ENCODE results near the gene BPIFB6.
"Not testable (repeated sequence)": the region's sequence is repeated elsewhere in the genome, so short reads cannot be mapped to it uniquely, and the experiment has no call there.

Gene BPIFB6

GRCh38 chr20:33037456-33037855 lies 6.0 kb downstream of the BPIFB6 start:
- no peak overlapping the region for H3K27ac ChIP-seq (ENCODE audit: low read depth, low read length)
- no peaks in the 10 kb centered on the region for H3K9me3 ChIP-seq (ENCODE audit: control insufficient read depth, insufficient read depth, low read depth, low read length)
- H3K4me1 ChIP-seq (ENCODE audit: control insufficient read depth, insufficient read depth, low read length) = no peaks in the 10 kb centered on the region
- H3K4me3 ChIP-seq (ENCODE audit: low read depth, low read length) = no peak overlapping the region
- no peaks in the 10 kb centered on the region for H3K36me3 ChIP-seq (ENCODE audit: control insufficient read depth, insufficient read depth, low read length)
- peaks cover 15% of the 10 kb centered on the region; the same call in 1 of the 2 replicates for H3K27me3 ChIP-seq (ENCODE audit: control insufficient read depth, insufficient read depth, low read length)
- no peak overlapping the region for H3K9ac ChIP-seq (ENCODE audit: low read length)

- peaks cover 15% of the 10 kb centered on the region; the same call in 1 of the 2 replicates for H3K27me3 ChIP-seq (ENCODE audit: control insufficient read depth, insufficient read depth, low read length)
- no peaks in the 10 kb centered on the region for H3K4me1 ChIP-seq (ENCODE audit: control insufficient read depth, insufficient read depth, low read length)
- H3K9me3 ChIP-seq (ENCODE audit: control insufficient read depth, insufficient read depth, low read depth, low read length) = no peaks in the 10 kb centered on the region
Measured at GRCh38 chr20:33038243-33038642, 6.8 kb downstream of the BPIFB6 start.

GRCh38 chr20:33042430-33042829 lies 11.0 kb downstream of the BPIFB6 start:
- Histone ChIP-seq H3K27ac (ENCODE audit: low read depth, low read length) (no peak overlapping the region), H3K27me3 (ENCODE audit: control insufficient read depth, insufficient read depth, low read length) (peaks cover 11% of the 10 kb centered on the region; the same call in 1 of the 2 replicates), H3K4me3 (ENCODE audit: low read depth, low read length) (no peak overlapping the region), H3K36me3 (ENCODE audit: control insufficient read depth, insufficient read depth, low read length) (no peaks in the 10 kb centered on the region), H3K4me1 (ENCODE audit: control insufficient read depth, insufficient read depth, low read length) (no peaks in the 10 kb centered on the region), H3K9me3 (ENCODE audit: control insufficient read depth, insufficient read depth, low read depth, low read length) (peaks cover 31% of the 10 kb centered on the region), H3K9ac (ENCODE audit: low read length) (no peak overlapping the region)

More at GRCh38 chr20:33038243-33038642, 6.8 kb downstream of the BPIFB6 start:
- H3K9ac ChIP-seq (ENCODE audit: low read length) = no peak overlapping the region
- no peak overlapping the region for H3K27ac ChIP-seq (ENCODE audit: low read depth, low read length)
- H3K4me3 ChIP-seq (ENCODE audit: low read depth, low read length) = no peak overlapping the region
- H3K36me3 ChIP-seq (ENCODE audit: control insufficient read depth, insufficient read depth, low read length) = no peaks in the 10 kb centered on the region

- Histone ChIP-seq H3K4me3 (ENCODE audit: low read depth, low read length) (no peak overlapping the region), H3K27ac (ENCODE audit: low read depth, low read length) (no peak overlapping the region), H3K9me3 (ENCODE audit: control insufficient read depth, insufficient read depth, low read depth, low read length) (peaks cover 34% of the 10 kb centered on the region), H3K27me3 (ENCODE audit: control insufficient read depth, insufficient read depth, low read length) (peaks cover 11% of the 10 kb centered on the region; the same call in 1 of the 2 replicates), H3K9ac (ENCODE audit: low read length) (no peak overlapping the region), H3K36me3 (ENCODE audit: control insufficient read depth, insufficient read depth, low read length) (no peaks in the 10 kb centered on the region), H3K4me1 (ENCODE audit: control insufficient read depth, insufficient read depth, low read length) (no peaks in the 10 kb centered on the region)
Measured at GRCh38 chr20:33042983-33043730, 11.7 kb downstream of the BPIFB6 start.

- Histone ChIP-seq H3K27me3 (ENCODE audit: control insufficient read depth, insufficient read depth, low read length) (peaks cover 11% of the 10 kb centered on the region; the same call in 1 of the 2 replicates), H3K9me3 (ENCODE audit: control insufficient read depth, insufficient read depth, low read depth, low read length) (peaks cover 34% of the 10 kb centered on the region), H3K4me1 (ENCODE audit: control insufficient read depth, insufficient read depth, low read length) (no peaks in the 10 kb centered on the region), H3K4me3 (ENCODE audit: low read depth, low read length) (no peak overlapping the region), H3K9ac (ENCODE audit: low read length) (no peak overlapping the region), H3K36me3 (ENCODE audit: control insufficient read depth, insufficient read depth, low read length) (no peaks in the 10 kb centered on the region), H3K27ac (ENCODE audit: low read depth, low read length) (no peak overlapping the region)
Measured at GRCh38 chr20:33043731-33044181, 12.3 kb downstream of the BPIFB6 start.

- H3K27ac ChIP-seq (ENCODE audit: low read depth, low read length); H3K36me3 ChIP-seq (ENCODE audit: control insufficient read depth, insufficient read depth, low read length); H3K4me1 ChIP-seq (ENCODE audit: control insufficient read depth, insufficient read depth, low read length); H3K4me3 ChIP-seq (ENCODE audit: low read depth, low read length); H3K9ac ChIP-seq (ENCODE audit: low read length); H3K27me3 ChIP-seq (ENCODE audit: control insufficient read depth, insufficient read depth, low read length): not testable (repeated sequence)
- H3K9me3 ChIP-seq (ENCODE audit: control insufficient read depth, insufficient read depth, low read depth, low read length) = peaks cover 34% of the 10 kb centered on the region
Measured at GRCh38 chr20:33045129-33045721, 13.8 kb downstream of the BPIFB6 start.

- Histone ChIP-seq H3K27me3 (ENCODE audit: control insufficient read depth, insufficient read depth, low read length) (no peaks in the 10 kb centered on the region), H3K9ac (ENCODE audit: low read length) (no peak overlapping the region), H3K27ac (ENCODE audit: low read depth, low read length) (no peak overlapping the region), H3K36me3 (ENCODE audit: control insufficient read depth, insufficient read depth, low read length) (no peaks in the 10 kb centered on the region), H3K4me3 (ENCODE audit: low read depth, low read length) (no peak overlapping the region), H3K4me1 (ENCODE audit: control insufficient read depth, insufficient read depth, low read length) (no peaks in the 10 kb centered on the region), H3K9me3 (ENCODE audit: control insufficient read depth, insufficient read depth, low read depth, low read length) (peaks cover 34% of the 10 kb centered on the region)
Measured at GRCh38 chr20:33046412-33046811, 15.0 kb downstream of the BPIFB6 start.

GRCh38 chr20:33051333-33051732 lies 19.9 kb downstream of the BPIFB6 start:
- H3K9me3 ChIP-seq (ENCODE audit: control insufficient read depth, insufficient read depth, low read depth, low read length) = peaks cover 10% of the 10 kb centered on the region
- peaks cover 5% of the 10 kb centered on the region; the same call in 1 of the 2 replicates for H3K4me1 ChIP-seq (ENCODE audit: control insufficient read depth, insufficient read depth, low read length)
- H3K27me3 ChIP-seq (ENCODE audit: control insufficient read depth, insufficient read depth, low read length) = no peaks in the 10 kb centered on the region
- H3K4me3 ChIP-seq (ENCODE audit: low read depth, low read length) = no peak overlapping the region
- H3K27ac ChIP-seq (ENCODE audit: low read depth, low read length) = no peak overlapping the region
- H3K9ac ChIP-seq (ENCODE audit: low read length) = no peak overlapping the region
- no peaks in the 10 kb centered on the region for H3K36me3 ChIP-seq (ENCODE audit: control insufficient read depth, insufficient read depth, low read length)

GRCh38 chr20:33053291-33054106 lies 22.1 kb downstream of the BPIFB6 start, which contains the start of gene BPIFB3:
BPIFB3 (plus strand) TSS chr20:33053903; CDS start chr20:33055436, 1,533 bp downstream.
- H3K27me3 ChIP-seq (ENCODE audit: control insufficient read depth, insufficient read depth, low read length) = no peaks in the 10 kb centered on the region
- no peak within 1 kb of the TSS for H3K9ac ChIP-seq (ENCODE audit: low read length)

GRCh38 chr20:33054381-33054780 lies 22.9 kb downstream of the BPIFB6 start:
- no peaks in the 10 kb centered on the region for H3K27me3 ChIP-seq (ENCODE audit: control insufficient read depth, insufficient read depth, low read length)
- no peaks in the 10 kb centered on the region for H3K36me3 ChIP-seq (ENCODE audit: control insufficient read depth, insufficient read depth, low read length)
- no peak overlapping the region for H3K9ac ChIP-seq (ENCODE audit: low read length)
- peaks cover 5% of the 10 kb centered on the region; the same call in 1 of the 2 replicates for H3K4me1 ChIP-seq (ENCODE audit: control insufficient read depth, insufficient read depth, low read length)
- no peak overlapping the region for H3K27ac ChIP-seq (ENCODE audit: low read depth, low read length)
- H3K9me3 ChIP-seq (ENCODE audit: control insufficient read depth, insufficient read depth, low read depth, low read length) = no peaks in the 10 kb centered on the region
- H3K4me3 ChIP-seq (ENCODE audit: low read depth, low read length) = no peak overlapping the region

More at GRCh38 chr20:33053291-33054106, 22.1 kb downstream of the BPIFB6 start, which contains the start of gene BPIFB3:
- H3K4me1 ChIP-seq (ENCODE audit: control insufficient read depth, insufficient read depth, low read length) = peaks cover 5% of the 10 kb centered on the region; the same call in 1 of the 2 replicates
- H3K36me3 ChIP-seq (ENCODE audit: control insufficient read depth, insufficient read depth, low read length) = no peaks in the 10 kb centered on the region
- no peak within 1 kb of the TSS for H3K27ac ChIP-seq (ENCODE audit: low read depth, low read length)
- no peaks in the 10 kb centered on the region for H3K9me3 ChIP-seq (ENCODE audit: control insufficient read depth, insufficient read depth, low read depth, low read length)
- no peak within 1 kb of the TSS for H3K4me3 ChIP-seq (ENCODE audit: low read depth, low read length)
